ENCODE data around the gene SLC37A1. TPM values are rescaled to one million over a fixed set of nuclear protein-coding genes. Genes with fewer than 3 reads are reported as not detected.

SLC37A1 gene
- total RNA-seq, 3 donors from 2014 or later (not counting 1 experiment from before 2014, with no cell fraction given), result 24.8 to 25.8 (median 25.3) TPM

- Histone ChIP-seq H3K9me3 (ENCODE audit: control insufficient read depth, insufficient read depth, low read length) (no peaks in the 10 kb centered on the region), H3K27me3 (ENCODE audit: control insufficient read depth, insufficient read depth, low read length) (no peaks in the 10 kb centered on the region), H3K27ac (ENCODE audit: low read length) (peak overlapping the region; percentile 85), H3K36me3 (ENCODE audit: control insufficient read depth, insufficient read depth, low read length) (peaks cover 29% of the 10 kb centered on the region), H3K4me1 (ENCODE audit: control insufficient read depth, insufficient read depth, low read length) (peaks cover 34% of the 10 kb centered on the region), H3K4me3 (ENCODE audit: low read length) (no peak overlapping the region)
- ATAC-seq, result no peak
- TF ChIP-seq CTCF (IDR thresholded peaks at IDR 0.05), result no peak
- WGBS (ENCODE audit: insufficient coverage), result 86% methylated on average over 9 of the region's 9 CpGs
- Mint-ChIP-seq H3K36me3 (no peaks in the 10 kb centered on the region), H3K4me3 (no peak overlapping the region), H3K27ac (peak overlapping the region; percentile 91 to 94), H3K9me3 (no peaks in the 10 kb centered on the region), H3K4me1 (peaks cover 33 to 46% of the 10 kb centered on the region in 2 donors), H3K27me3 (ENCODE audit: low read depth in 2 of 2) (no peaks in the 10 kb centered on the region)
- no peak for DNase-seq
- intact Hi-C loops (cut with micrococcal nuclease), result loop anchor here (1.0 to 10.0 kb wide), 3 partner anchors 10 to 189 kb away; no protein-coding TSS in a partner anchor
Measured at GRCh38 chr21:42523941-42524340, 10.3 kb downstream of the SLC37A1 start.

GRCh38 chr21:42524341-42525028, 10.8 kb downstream of the SLC37A1 start:
- DNase-seq (peak; percentile 69 to 71), ATAC-seq (peak; percentile 73 to 83 (median 78))
- Histone ChIP-seq H3K27ac (ENCODE audit: low read length) (peak overlapping the region; percentile 85), H3K27me3 (ENCODE audit: control insufficient read depth, insufficient read depth, low read length) (no peaks in the 10 kb centered on the region), H3K4me1 (ENCODE audit: control insufficient read depth, insufficient read depth, low read length) (peaks cover 34% of the 10 kb centered on the region), H3K9me3 (ENCODE audit: control insufficient read depth, insufficient read depth, low read length) (no peaks in the 10 kb centered on the region), H3K4me3 (ENCODE audit: low read length) (peak overlapping the region; percentile 7), H3K36me3 (ENCODE audit: control insufficient read depth, insufficient read depth, low read length) (peaks cover 23% of the 10 kb centered on the region)
- WGBS (ENCODE audit: insufficient coverage), result 13% methylated on average over 17 of the region's 17 CpGs
- peak overlapping the region; percentile 89 for H3K4me3 Mint-ChIP-seq
- peak overlapping the region; percentile 91 to 94 for H3K27ac Mint-ChIP-seq
- H3K27me3 Mint-ChIP-seq (ENCODE audit: low read depth in 2 of 2), result no peaks in the 10 kb centered on the region
- TF ChIP-seq CTCF (IDR thresholded peaks at IDR 0.05), result no peak
- H3K9me3 Mint-ChIP-seq, result no peaks in the 10 kb centered on the region
- intact Hi-C loops (cut with micrococcal nuclease), result loop anchor here (1.0 to 10.0 kb wide), 3 partner anchors 10 to 190 kb away; no protein-coding TSS in a partner anchor
- H3K4me1 Mint-ChIP-seq, result peaks cover 33 to 46% of the 10 kb centered on the region in 2 donors
- H3K36me3 Mint-ChIP-seq, result no peaks in the 10 kb centered on the region

- H3K4me3 ChIP-seq (ENCODE audit: low read length), result peak overlapping the region; percentile 7
- peak; percentile 37 to 63 (median 46) for ATAC-seq
- H3K9me3 ChIP-seq (ENCODE audit: control insufficient read depth, insufficient read depth, low read length), result no peaks in the 10 kb centered on the region
- no peaks in the 10 kb centered on the region for H3K27me3 ChIP-seq (ENCODE audit: control insufficient read depth, insufficient read depth, low read length)
- Mint-ChIP-seq H3K4me1 (peaks cover 33 to 40% of the 10 kb centered on the region in 2 donors), H3K9me3 (no peaks in the 10 kb centered on the region), H3K27ac (peak overlapping the region; percentile 91 to 94), H3K4me3 (peak overlapping the region; percentile 89), H3K27me3 (ENCODE audit: low read depth in 2 of 2) (no peaks in the 10 kb centered on the region), H3K36me3 (no peaks in the 10 kb centered on the region)
- peak overlapping the region; percentile 85 for H3K27ac ChIP-seq (ENCODE audit: low read length)
- TF ChIP-seq CTCF (IDR thresholded peaks at IDR 0.05), result no peak
- 37% methylated on average over 14 of the region's 15 CpGs for WGBS (ENCODE audit: insufficient coverage)
- intact Hi-C loops (cut with micrococcal nuclease), result loop anchor here (10.0 kb wide), 2 partner anchors 100 to 190 kb away; no protein-coding TSS in a partner anchor
- H3K36me3 ChIP-seq (ENCODE audit: control insufficient read depth, insufficient read depth, low read length), result peaks cover 18% of the 10 kb centered on the region
- peak in 1 of 2 donors; percentile 31 for DNase-seq
- peaks cover 34% of the 10 kb centered on the region for H3K4me1 ChIP-seq (ENCODE audit: control insufficient read depth, insufficient read depth, low read length)
Measured at GRCh38 chr21:42525029-42525581, 11.5 kb downstream of the SLC37A1 start.
